ENCODE data around the gene DNAL4. TPM values are rescaled to one million over a fixed set of nuclear protein-coding genes. Genes with fewer than 3 reads are reported as not detected.

The DNAL4 gene
- total RNA-seq, 2 experiments from 2014 or later = 1.9 to 2.7 TPM

- peaks cover 6% of the 10 kb centered on the region for H3K36me3 Mint-ChIP-seq (ENCODE audit: low read depth)
- no peak overlapping the region for H3K4me3 ChIP-seq (ENCODE audit: low read length)
- H3K27me3 ChIP-seq (ENCODE audit: control insufficient read depth in 1 of 2, insufficient read depth in 2 of 2, low read length in 2 of 2) = no peaks in the 10 kb centered on the region
- ATAC-seq (ENCODE audit: poor library complexity) (no peak), DNase-seq (no peak)
- H3K9me3 ChIP-seq (ENCODE audit: control insufficient read depth in 1 of 2, insufficient read depth in 1 of 2, low read length in 2 of 2) = no peaks in the 10 kb centered on the region
- POLR2A ChIA-PET = no interaction called here
- H3K4me1 Mint-ChIP-seq (ENCODE audit: low read depth) = no peaks in the 10 kb centered on the region
- no peaks in the 10 kb centered on the region for H3K9me3 Mint-ChIP-seq
- TF ChIP-seq, protein P1, sequence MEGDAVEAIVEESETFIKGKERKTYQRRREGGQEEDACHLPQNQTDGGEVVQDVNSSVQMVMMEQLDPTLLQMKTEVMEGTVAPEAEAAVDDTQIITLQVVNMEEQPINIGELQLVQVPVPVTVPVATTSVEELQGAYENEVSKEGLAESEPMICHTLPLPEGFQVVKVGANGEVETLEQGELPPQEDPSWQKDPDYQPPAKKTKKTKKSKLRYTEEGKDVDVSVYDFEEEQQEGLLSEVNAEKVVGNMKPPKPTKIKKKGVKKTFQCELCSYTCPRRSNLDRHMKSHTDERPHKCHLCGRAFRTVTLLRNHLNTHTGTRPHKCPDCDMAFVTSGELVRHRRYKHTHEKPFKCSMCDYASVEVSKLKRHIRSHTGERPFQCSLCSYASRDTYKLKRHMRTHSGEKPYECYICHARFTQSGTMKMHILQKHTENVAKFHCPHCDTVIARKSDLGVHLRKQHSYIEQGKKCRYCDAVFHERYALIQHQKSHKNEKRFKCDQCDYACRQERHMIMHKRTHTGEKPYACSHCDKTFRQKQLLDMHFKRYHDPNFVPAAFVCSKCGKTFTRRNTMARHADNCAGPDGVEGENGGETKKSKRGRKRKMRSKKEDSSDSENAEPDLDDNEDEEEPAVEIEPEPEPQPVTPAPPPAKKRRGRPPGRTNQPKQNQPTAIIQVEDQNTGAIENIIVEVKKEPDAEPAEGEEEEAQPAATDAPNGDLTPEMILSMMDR (IDR thresholded peaks at IDR 0.05) = no peak
- H3K4me3 Mint-ChIP-seq = no peak overlapping the region
- no peaks in the 10 kb centered on the region for H3K4me1 ChIP-seq (ENCODE audit: insufficient read depth, low read length)
- H3K36me3 ChIP-seq (ENCODE audit: insufficient read depth, low read length) = peaks cover 8% of the 10 kb centered on the region
- no peaks in the 10 kb centered on the region for H3K27me3 Mint-ChIP-seq
- H3K27ac Mint-ChIP-seq = no peak overlapping the region
- CTCF ChIA-PET = no interaction called here
- H3K27ac ChIP-seq (ENCODE audit: low read depth in 1 of 2, low read length in 2 of 2) = no peak overlapping the region
- intact Hi-C loops (cut with DNase I, micrococcal nuclease) = no loop called here
These were observed 18.3 kb downstream of the DNAL4 start for GRCh38 chr22:38775656-38776055.

GRCh38 chr22:38774496-38775166 lies 19.3 kb downstream of the DNAL4 start:
- Histone ChIP-seq H3K27ac (ENCODE audit: low read depth in 1 of 2, low read length in 2 of 2) (no peak overlapping the region), H3K4me3 (ENCODE audit: low read length) (no peak overlapping the region), H3K27me3 (ENCODE audit: control insufficient read depth in 1 of 2, insufficient read depth in 2 of 2, low read length in 2 of 2) (no peaks in the 10 kb centered on the region), H3K36me3 (ENCODE audit: insufficient read depth, low read length) (peaks cover 7% of the 10 kb centered on the region), H3K4me1 (ENCODE audit: insufficient read depth, low read length) (no peaks in the 10 kb centered on the region), H3K9me3 (ENCODE audit: control insufficient read depth in 1 of 2, insufficient read depth in 1 of 2, low read length in 2 of 2) (no peaks in the 10 kb centered on the region)
- ATAC-seq (ENCODE audit: poor library complexity) (no peak), DNase-seq (no peak)
- no peaks in the 10 kb centered on the region for H3K36me3 Mint-ChIP-seq (ENCODE audit: low read depth)
- ChIA-PET POLR2A (no interaction called here), CTCF (no interaction called here)
- no peak overlapping the region for H3K4me3 Mint-ChIP-seq
- H3K27ac Mint-ChIP-seq = no peak overlapping the region
- TF ChIP-seq, protein P1 (IDR thresholded peaks at IDR 0.05) = no peak
- intact Hi-C loops (cut with DNase I, micrococcal nuclease) = no loop called here
- H3K9me3 Mint-ChIP-seq = no peaks in the 10 kb centered on the region
- H3K4me1 Mint-ChIP-seq (ENCODE audit: low read depth) = no peaks in the 10 kb centered on the region
- no peaks in the 10 kb centered on the region for H3K27me3 Mint-ChIP-seq

DNA sequence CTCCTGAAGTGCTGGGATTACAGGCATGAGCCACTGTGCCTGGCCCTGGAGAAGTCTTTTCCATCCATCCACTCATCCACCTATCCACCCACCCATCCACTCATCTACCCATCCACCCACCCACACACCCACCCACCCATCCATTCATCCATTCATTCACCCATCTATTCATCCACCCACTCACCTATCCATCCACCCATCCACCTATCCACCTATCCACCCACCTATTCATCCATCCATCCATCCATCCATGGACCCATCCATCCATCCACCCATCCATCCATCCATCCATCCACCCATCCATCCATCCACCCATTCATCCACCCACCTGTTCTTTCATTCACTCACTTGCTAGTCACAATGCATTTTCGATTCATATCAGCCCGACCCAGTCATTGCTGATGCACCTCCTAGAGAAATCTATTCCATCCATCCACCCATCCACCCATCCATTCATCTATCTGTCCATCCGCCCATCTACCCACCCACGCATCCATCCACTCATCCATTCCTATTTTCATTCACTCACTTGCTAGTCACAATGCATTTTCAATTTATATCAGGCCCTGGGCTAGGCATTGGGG lies 20.5 kb downstream of the DNAL4 start:
- CTCF ChIA-PET = no interaction called here
- TF ChIP-seq, protein P1 (IDR thresholded peaks at IDR 0.05) = no peak
- Histone ChIP-seq H3K4me1 (ENCODE audit: insufficient read depth, low read length) (peaks cover 7% of the 10 kb centered on the region), H3K27ac (ENCODE audit: low read depth in 1 of 2, low read length in 2 of 2) (no peak overlapping the region), H3K9me3 (ENCODE audit: control insufficient read depth in 1 of 2, insufficient read depth in 1 of 2, low read length in 2 of 2) (no peaks in the 10 kb centered on the region), H3K27me3 (ENCODE audit: control insufficient read depth in 1 of 2, insufficient read depth in 2 of 2, low read length in 2 of 2) (no peaks in the 10 kb centered on the region), H3K4me3 (ENCODE audit: low read length) (no peak overlapping the region), H3K36me3 (ENCODE audit: insufficient read depth, low read length) (no peaks in the 10 kb centered on the region)
- ATAC-seq (ENCODE audit: poor library complexity) (no peak), DNase-seq (no peak)
- H3K27me3 Mint-ChIP-seq = no peaks in the 10 kb centered on the region
- H3K4me1 Mint-ChIP-seq (ENCODE audit: low read depth) = peaks cover 5% of the 10 kb centered on the region
- no peak overlapping the region for H3K27ac Mint-ChIP-seq
- H3K9me3 Mint-ChIP-seq = no peaks in the 10 kb centered on the region
- H3K4me3 Mint-ChIP-seq = no peak overlapping the region
- intact Hi-C loops (cut with DNase I, micrococcal nuclease) = no loop called here
- POLR2A ChIA-PET = no interaction called here
- H3K36me3 Mint-ChIP-seq (ENCODE audit: low read depth) = no peaks in the 10 kb centered on the region
